GM12891 (cell line): Measurements from ENCODE around the gene CALCOCO1.

ENCODE experiments used
- PAX5 ChIP-seq: IDR thresholded peaks from 2 replicates; pipeline ENCODE4 v1.6.1; 2011; ENCODE audit warnings: low read length, moderate library complexity, mild to moderate bottlenecking; ENCODE audit not compliant: insufficient read depth, severe bottlenecking
- POLR2A ChIP-seq: IDR thresholded peaks from 2 replicates; pipeline ENCODE4 v1.6.1; 2011; ENCODE audit warnings: low read depth, low read length, control low read depth
- POLR2AphosphoS5 ChIP-seq: IDR thresholded peaks from 2 replicates; pipeline ENCODE4 v1.6.1; 2011; ENCODE audit warnings: low read depth, low read length, control low read depth
- POU2F2 ChIP-seq: IDR thresholded peaks from 2 replicates; pipeline ENCODE4 v1.6.1; 2011; ENCODE audit warnings: low read depth, mild to moderate bottlenecking, control low read depth, low read length, moderate library complexity
- SPI1 ChIP-seq: IDR thresholded peaks from 2 replicates; pipeline ENCODE4 v1.6.1; 2011; ENCODE audit warnings: low read depth, low read length, control low read depth
- TAF1 ChIP-seq: IDR thresholded peaks from 2 replicates; pipeline ENCODE4 v1.6.1; 2011; ENCODE audit warnings: low read depth, low read length, control low read depth

GRCh38 chr12:53743266-53744129 is 16.2 kb upstream of the CALCOCO1 start:
- TF ChIP-seq POLR2AphosphoS5, result no peak
- TF ChIP-seq POLR2A, result no peak
- TF ChIP-seq TAF1, result no peak
- TF ChIP-seq SPI1, result no peak
- no peak for TF ChIP-seq PAX5
- no peak for TF ChIP-seq POU2F2
